ENCODE results near the gene SEMA3F.

SEMA3F gene

DNA sequence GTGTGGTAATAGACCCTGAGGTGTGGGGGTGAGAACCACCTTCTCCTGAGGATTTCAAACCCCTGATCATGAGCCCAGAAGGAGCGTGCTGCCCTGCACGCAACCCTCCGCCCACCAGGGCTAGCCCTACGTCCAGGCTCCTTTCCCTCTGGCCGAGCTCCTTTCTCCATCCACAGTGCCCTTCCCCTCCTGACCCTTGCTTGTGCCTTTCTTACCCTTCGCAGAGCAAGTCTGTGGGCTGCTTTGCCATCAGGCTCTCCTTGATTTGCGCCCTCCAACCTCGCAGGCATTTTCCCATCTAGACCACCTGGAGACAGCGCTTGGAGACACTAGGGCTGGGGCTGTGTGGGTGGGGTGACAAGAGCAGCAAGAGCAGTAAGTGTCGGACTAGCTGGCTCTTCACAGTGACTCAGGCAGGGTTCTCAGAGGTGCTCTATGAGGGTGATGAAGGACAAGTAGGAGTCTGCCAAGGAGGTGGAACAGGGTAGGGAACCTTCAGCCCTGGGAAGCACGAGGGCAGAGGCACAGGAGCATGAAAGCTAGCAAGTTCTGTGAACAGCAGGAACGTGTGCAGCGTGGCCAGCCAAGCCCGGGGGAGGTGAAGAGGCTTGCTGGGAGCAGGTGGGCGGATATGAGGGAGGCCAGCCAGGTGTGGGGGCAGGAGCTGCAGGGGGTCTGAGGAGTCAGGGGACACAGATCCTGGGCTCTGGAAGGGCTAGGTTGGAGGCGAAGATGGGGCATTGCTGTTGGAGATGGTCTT lies 47.4 kb downstream of the SEMA3F start:
- Histone ChIP-seq H3K4me1 (ENCODE audit: control insufficient read depth, insufficient read depth, low read length) (peaks cover 8% of the 10 kb centered on the region), H3K36me3 (ENCODE audit: insufficient read depth, low read length) (no peaks in the 10 kb centered on the region), H3K27me3 (ENCODE audit: control insufficient read depth, insufficient read depth, low read length) (peaks cover 64% of the 10 kb centered on the region)

DNA sequence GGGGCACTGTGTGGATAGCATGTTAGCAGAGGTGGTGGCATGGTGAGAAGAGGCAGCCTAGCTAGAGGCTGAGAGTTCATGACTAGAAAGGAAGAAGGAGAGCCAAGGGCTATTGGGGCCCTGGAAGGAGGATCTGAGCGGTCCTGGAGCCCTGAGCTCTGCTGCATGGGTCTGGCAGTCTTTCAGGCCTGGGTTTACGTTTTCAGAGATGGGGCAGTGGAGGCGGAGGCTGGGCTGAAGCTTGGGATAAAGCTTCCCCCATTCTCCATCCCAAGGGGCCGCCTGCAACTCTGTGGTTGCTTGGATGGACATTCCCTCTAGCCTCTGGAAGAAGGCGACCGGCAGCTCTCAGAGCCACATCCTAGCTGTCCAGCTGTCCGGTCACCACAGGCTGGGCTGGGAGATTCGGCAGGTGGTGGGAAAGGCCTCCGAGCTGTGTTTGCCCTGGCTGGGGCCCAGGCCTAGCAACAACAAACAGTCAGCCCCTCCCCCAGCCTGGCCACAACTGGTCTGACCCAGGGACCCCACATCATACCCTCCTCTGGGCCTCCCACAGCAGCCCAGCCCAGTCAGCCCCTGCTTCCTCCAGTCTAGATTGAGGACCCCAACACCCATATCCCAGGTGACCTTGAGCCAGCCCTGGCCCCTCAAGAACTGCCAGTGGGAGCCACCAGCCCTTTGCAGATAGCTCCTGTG lies 48.1 kb downstream of the SEMA3F start:
- H3K4me1 ChIP-seq (ENCODE audit: control insufficient read depth, insufficient read depth, low read length): peaks cover 8% of the 10 kb centered on the region
- H3K9me3 ChIP-seq (replicated peaks; ENCODE audit: low read length): no peaks in the 10 kb centered on the region
- no peaks in the 10 kb centered on the region for H3K36me3 ChIP-seq (ENCODE audit: insufficient read depth, low read length)
- no peak overlapping the region for H3K4me2 ChIP-seq (ENCODE audit: low read length)
- no peak overlapping the region for H3K4me3 ChIP-seq (ENCODE audit: low read length)
- no peak overlapping the region for H3K9ac ChIP-seq (ENCODE audit: low read depth, low read length)
- peaks cover 64% of the 10 kb centered on the region for H3K27me3 ChIP-seq (ENCODE audit: control insufficient read depth, insufficient read depth, low read length)

More for the DNA sequence above, 47.4 kb downstream of the SEMA3F start:
- no peak overlapping the region for H3K9ac ChIP-seq (ENCODE audit: low read depth, low read length)
- no peak overlapping the region for H3K4me2 ChIP-seq (ENCODE audit: low read length)
- no peak overlapping the region for H3K4me3 ChIP-seq (ENCODE audit: low read length)
- no peaks in the 10 kb centered on the region for H3K9me3 ChIP-seq (replicated peaks; ENCODE audit: low read length)

DNA sequence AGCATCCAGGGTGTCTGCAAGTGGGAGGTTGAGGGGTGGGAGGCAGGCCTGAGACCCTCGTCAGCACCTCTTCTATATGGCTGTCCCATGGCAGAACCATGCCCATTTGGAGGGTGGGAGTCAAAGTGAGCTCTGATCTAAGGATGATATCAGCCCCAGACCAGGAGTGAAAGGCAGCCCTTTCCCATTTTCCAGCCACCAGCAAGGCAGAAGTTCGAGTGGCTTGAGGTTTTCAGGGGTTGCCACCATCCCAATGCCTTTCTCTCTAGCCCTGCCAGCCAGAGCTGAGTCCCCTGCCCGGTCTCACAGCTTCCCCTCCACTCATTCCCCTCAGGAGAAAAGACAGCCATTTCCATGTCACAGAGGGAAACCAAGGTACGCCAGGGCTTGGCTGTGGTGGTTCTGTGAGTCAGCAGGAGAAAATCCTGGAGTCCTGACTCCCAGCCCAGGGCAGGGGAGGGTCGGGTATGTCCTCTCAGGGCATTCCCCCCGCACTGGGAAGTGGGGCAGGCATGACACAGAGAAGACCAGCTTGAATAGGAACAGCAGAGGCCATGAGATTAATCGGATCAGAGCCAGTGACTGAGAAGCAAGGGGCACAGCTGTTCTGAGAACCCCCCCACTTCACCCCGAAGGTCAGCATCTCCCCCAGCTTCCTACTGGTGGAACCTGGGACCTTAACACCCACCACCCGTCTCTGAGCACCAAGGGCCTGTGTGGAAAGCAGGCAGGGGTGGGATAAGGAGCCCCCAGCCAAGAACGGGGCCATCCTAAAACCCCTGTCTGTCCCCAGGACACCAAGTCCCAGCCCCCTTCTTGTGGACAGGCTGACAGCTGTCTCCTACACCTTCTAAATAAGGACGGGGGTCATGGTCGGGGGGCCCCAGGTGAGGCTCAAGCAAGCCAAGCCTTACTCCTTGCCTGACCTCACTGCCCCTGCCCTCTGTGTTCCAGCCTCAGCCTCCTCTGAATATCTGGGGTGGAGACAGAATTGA lies 49.0 kb downstream of the SEMA3F start:
- Histone ChIP-seq H3K9me3 (replicated peaks; ENCODE audit: low read length) (no peaks in the 10 kb centered on the region), H3K4me1 (ENCODE audit: control insufficient read depth, insufficient read depth, low read length) (peaks cover 8% of the 10 kb centered on the region), H3K9ac (ENCODE audit: low read depth, low read length) (no peak overlapping the region), H3K4me3 (ENCODE audit: low read length) (no peak overlapping the region), H3K27me3 (ENCODE audit: control insufficient read depth, insufficient read depth, low read length) (peaks cover 69% of the 10 kb centered on the region), H3K4me2 (ENCODE audit: low read length) (no peak overlapping the region), H3K36me3 (ENCODE audit: insufficient read depth, low read length) (no peaks in the 10 kb centered on the region)

DNA sequence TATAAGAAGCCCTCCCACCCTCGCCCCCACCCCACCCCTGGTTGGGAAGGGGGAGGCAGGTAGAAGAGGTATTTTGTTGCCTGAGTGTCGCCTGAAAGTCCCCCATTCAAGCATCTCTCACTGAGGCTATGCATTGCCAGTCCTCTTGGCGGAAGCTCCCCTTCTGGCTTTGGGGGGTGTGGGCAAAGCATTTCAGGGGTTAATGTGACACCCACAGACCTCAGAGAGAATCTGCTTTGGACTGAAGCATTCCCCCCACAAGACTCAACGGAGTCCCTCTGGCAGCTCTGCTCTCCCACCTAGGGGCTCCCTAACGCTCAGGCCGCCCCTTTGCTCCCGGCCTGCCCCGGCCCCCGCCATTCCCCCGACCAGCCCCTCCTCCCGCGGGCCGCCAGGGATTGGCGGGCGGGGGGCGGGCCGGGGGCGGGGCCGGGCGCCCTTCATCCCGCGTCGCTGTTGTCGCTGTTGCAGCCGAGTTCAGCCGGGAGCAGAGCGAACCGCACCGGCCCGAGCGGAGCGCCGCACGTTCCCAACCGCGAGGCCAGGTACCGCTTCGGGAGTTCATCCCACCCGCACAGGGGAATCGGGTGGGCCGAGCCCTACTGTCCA lies 49.8 kb downstream of the SEMA3F start, which contains the start of gene SLC38A3:
SLC38A3 (plus strand) TSS at position 468 of the 609 bp plus-strand sequence. CDS start 8,929 bp downstream, outside the sequence.
- no peak within 1 kb of the TSS for H3K9ac ChIP-seq (ENCODE audit: low read depth, low read length)
- H3K36me3 ChIP-seq (ENCODE audit: insufficient read depth, low read length): no peaks in the 10 kb centered on the region
- H3K9me3 ChIP-seq (replicated peaks; ENCODE audit: low read length): no peaks in the 10 kb centered on the region
- peaks cover 69% of the 10 kb centered on the region for H3K27me3 ChIP-seq (ENCODE audit: control insufficient read depth, insufficient read depth, low read length)
- peak within 1 kb of the TSS; percentile 71 for H3K4me2 ChIP-seq (ENCODE audit: low read length)
- H3K4me1 ChIP-seq (ENCODE audit: control insufficient read depth, insufficient read depth, low read length): peaks cover 8% of the 10 kb centered on the region
- peak within 1 kb of the TSS; percentile 34 for H3K4me3 ChIP-seq (ENCODE audit: low read length)

DNA sequence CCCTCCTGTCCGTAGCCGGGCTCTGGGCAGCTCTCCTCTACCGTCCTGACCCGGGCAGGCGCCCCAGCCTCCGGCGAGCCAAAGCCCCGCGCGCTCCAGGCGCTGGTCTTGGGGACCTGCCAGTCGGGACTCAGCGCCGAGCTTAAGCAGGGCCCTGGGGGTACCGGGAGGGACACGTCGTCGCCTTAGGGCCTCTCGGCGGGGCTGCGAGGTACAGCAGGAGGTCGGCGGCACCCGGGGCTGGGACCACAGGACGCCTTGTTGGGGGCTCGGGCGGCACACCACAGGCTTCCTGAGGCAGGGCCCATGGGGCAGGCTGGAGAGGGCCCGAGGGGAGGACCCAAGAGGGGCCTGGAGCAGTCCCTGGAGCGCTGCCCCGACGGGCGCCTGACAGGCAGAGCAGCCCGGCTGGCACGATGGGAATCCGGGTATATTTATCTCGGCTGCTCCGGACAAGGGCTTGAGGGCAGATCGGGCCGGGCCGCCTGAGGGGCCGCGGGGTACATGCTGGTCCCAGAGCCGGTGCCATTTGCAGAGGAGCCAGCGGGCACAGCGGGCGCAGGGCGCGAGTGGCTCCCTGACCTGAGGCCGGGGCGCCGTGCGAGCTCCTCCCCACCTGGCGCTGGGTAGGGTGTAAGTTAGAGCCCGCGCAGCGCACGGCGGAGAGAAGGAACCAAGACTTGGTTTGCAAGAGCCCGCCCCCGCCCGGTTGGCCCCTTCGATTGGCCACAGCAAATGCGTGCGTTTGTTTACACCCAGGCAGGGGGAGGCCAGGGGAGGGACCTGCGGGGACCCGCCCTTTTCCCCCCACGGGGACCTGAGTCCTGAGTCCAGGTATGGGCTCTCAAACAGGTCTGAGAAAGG lies 50.5 kb downstream of the SEMA3F start:
- Histone ChIP-seq H3K27me3 (ENCODE audit: control insufficient read depth, insufficient read depth, low read length) (peaks cover 68% of the 10 kb centered on the region), H3K9me3 (replicated peaks; ENCODE audit: low read length) (no peaks in the 10 kb centered on the region), H3K4me1 (ENCODE audit: control insufficient read depth, insufficient read depth, low read length) (peaks cover 8% of the 10 kb centered on the region), H3K4me2 (ENCODE audit: low read length) (peak overlapping the region; percentile 71), H3K4me3 (ENCODE audit: low read length) (peak overlapping the region; percentile 34), H3K9ac (ENCODE audit: low read depth, low read length) (no peak overlapping the region), H3K36me3 (ENCODE audit: insufficient read depth, low read length) (no peaks in the 10 kb centered on the region)

DNA sequence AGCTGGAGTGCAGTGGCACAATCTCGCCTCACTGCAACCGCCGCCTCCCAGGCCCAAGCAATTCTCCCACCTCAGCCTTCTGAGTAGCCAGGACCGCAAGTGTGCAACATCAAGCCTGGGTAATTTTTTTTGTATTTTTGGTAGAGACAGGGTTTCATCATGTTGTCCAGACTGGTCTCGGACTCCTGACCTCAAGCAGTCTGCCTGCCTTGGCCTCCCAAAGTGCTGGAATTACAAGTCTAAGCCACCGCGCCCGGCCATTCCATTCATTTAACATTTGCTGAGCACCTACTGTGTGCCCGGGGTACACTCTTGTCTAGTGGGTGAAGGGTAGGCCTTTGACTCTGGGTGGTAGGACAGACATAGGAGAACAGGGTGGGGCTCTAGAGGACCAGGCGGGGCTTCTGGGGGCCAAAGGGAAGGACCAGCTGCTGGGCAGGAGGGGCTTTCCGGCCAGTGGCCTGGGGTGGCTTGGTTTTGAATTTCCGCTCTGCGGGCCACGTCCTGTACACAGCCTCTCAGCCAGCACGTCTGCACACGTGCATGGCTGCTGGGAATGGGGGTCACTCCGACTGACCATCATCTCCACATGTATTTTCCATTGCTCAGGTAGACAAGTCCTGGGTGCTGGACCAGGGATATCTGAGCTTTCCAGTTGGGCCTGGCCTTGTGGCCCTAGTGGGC lies 52.4 kb downstream of the SEMA3F start:
- Histone ChIP-seq H3K9ac (ENCODE audit: low read depth, low read length) (no peak overlapping the region), H3K36me3 (ENCODE audit: insufficient read depth, low read length) (no peaks in the 10 kb centered on the region), H3K9me3 (replicated peaks; ENCODE audit: low read length) (no peaks in the 10 kb centered on the region), H3K27me3 (ENCODE audit: control insufficient read depth, insufficient read depth, low read length) (peaks cover 50% of the 10 kb centered on the region), H3K4me1 (ENCODE audit: control insufficient read depth, insufficient read depth, low read length) (peaks cover 11% of the 10 kb centered on the region), H3K4me2 (ENCODE audit: low read length) (no peak overlapping the region), H3K4me3 (ENCODE audit: low read length) (no peak overlapping the region)

DNA sequence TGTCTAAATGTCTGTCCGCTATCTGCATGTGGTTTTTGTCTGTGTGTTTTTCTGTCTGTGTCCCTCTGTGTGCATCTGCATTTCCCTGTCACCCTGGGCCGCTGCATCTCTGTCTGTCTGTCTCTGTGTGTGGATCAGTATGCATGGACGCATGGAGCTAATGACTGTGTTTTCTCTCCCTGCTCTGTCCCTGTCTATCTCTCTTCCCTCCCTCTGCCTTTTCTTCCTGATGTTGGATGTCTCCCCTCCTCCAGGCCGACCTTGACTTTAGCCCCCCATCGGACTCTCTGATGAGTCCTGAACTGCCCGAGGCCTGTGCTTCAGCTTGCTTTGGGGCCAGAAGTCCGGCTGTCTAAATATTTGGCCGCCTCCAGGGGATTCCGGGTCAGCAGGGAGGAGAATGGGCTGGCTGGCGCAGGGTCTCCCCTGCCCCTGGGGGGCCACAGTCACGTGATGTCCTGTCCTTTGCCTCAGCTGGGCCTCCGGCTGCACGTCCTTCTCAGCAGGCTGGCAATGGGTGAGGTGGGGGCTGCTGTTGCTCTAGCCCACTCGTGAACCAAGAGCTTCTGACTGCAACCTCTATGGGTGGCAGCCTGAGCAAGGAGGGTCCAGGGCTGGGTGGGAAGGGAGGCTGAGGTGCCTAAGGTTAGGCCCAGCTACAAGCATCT lies 53.7 kb downstream of the SEMA3F start:
- Histone ChIP-seq H3K9ac (ENCODE audit: low read depth, low read length) (no peak overlapping the region), H3K4me1 (ENCODE audit: control insufficient read depth, insufficient read depth, low read length) (peaks cover 11% of the 10 kb centered on the region), H3K4me2 (ENCODE audit: low read length) (no peak overlapping the region), H3K36me3 (ENCODE audit: insufficient read depth, low read length) (no peaks in the 10 kb centered on the region), H3K4me3 (ENCODE audit: low read length) (no peak overlapping the region), H3K9me3 (replicated peaks; ENCODE audit: low read length) (no peaks in the 10 kb centered on the region), H3K27me3 (ENCODE audit: control insufficient read depth, insufficient read depth, low read length) (peaks cover 37% of the 10 kb centered on the region)

DNA sequence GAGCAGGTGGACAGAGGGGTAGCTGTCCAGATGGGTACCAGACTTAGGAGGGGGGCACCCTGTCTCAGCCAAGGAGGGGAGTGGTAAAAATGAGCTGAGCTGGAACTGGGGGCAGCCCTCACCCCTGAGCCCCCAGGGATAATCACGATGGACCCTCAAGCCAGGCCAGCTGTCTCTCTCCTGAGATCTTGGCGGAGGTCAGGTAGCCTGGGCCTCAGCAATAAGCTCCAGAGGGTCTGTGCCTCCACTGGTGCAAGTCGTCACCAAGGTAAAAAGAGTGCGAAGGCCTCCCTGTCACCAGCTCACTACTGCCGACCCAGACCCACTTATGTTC lies 55.0 kb downstream of the SEMA3F start:
- Histone ChIP-seq H3K9me3 (replicated peaks; ENCODE audit: low read length) (no peaks in the 10 kb centered on the region), H3K4me3 (ENCODE audit: low read length) (no peak overlapping the region), H3K27me3 (ENCODE audit: control insufficient read depth, insufficient read depth, low read length) (peaks cover 33% of the 10 kb centered on the region), H3K9ac (ENCODE audit: low read depth, low read length) (no peak overlapping the region), H3K4me2 (ENCODE audit: low read length) (no peak overlapping the region), H3K36me3 (ENCODE audit: insufficient read depth, low read length) (no peaks in the 10 kb centered on the region), H3K4me1 (ENCODE audit: control insufficient read depth, insufficient read depth, low read length) (peaks cover 11% of the 10 kb centered on the region)

DNA sequence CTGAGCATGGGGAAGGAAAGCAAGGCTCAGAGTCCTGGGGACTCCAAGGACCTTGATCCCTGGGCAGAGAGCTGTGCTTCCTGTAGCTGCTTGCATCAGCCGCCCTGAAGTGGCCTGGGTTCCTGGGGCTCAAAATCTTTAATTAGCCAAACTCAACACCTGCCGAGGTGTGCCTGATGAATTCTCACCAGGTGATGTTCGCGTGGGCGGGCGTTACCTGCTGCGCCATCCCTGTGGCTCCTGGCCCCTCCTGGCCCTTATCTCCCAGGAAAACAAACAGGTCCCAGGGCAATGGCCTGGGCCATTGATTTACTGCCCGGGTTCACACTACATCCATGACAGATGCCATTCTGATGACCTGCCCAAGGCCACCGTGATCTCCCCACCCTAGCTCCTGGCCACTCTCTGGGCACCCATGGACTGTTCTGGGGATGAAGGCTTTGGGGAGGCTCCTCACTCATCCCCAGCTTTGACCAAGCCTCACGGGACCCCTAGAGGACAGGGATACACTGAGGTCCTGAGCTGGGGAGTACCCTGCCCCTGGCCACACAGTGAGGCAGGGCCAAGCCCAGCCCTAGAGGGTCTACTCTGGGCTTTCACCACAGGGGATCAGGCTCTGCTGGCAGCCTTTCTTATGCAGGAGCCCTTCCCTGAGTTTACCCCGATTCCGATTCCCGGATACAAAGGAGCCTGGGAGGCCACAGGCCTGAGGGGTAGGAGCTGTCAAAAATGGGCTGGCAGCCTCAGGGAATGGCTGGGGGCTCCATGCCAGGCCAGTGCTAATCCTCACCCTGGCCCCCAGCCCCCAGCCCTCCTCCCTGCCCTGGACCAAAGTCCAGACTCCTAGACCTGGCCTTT lies 55.6 kb downstream of the SEMA3F start:
- Histone ChIP-seq H3K36me3 (ENCODE audit: insufficient read depth, low read length) (no peaks in the 10 kb centered on the region), H3K4me1 (ENCODE audit: control insufficient read depth, insufficient read depth, low read length) (peaks cover 5% of the 10 kb centered on the region), H3K4me2 (ENCODE audit: low read length) (no peak overlapping the region), H3K4me3 (ENCODE audit: low read length) (no peak overlapping the region), H3K9ac (ENCODE audit: low read depth, low read length) (no peak overlapping the region), H3K9me3 (replicated peaks; ENCODE audit: low read length) (no peaks in the 10 kb centered on the region), H3K27me3 (ENCODE audit: control insufficient read depth, insufficient read depth, low read length) (peaks cover 27% of the 10 kb centered on the region)

Data from skeletal muscle satellite cell (primary cell).